B cell (primary cell): ENCODE data around the gene ACR. TPM values are rescaled to one million over a fixed set of nuclear protein-coding genes. Genes with fewer than 3 reads are reported as not detected.

ENCODE experiments used
- ATAC-seq: fragments of 200-7000 bp; cut with Tn5 transposase; one replicate; pipeline ENCODE4 v1.10.0; 2021; ENCODE audit warnings: low read depth, mild to moderate bottlenecking, moderate number of reproducible peaks, moderate library complexity
- CTCF ChIA-PET: fragments of 350-600 bp; sonication (Branson Sonifier 250); formaldehyde crosslinking; loops from one replicate; lab custom pipeline; 2021; ENCODE audit warnings: antibody characterized with exemption, inconsistent platforms; lab: Charles Lee
- POLR2A ChIA-PET: fragments of 350-600 bp; sonication (Branson Sonifier 250); formaldehyde crosslinking; loops from one replicate; lab custom pipeline; 2021; ENCODE audit warnings: antibody characterized with exemption; lab: Charles Lee
- DNase-seq: peaks from one replicate; pipeline ENCODE4 v3.0.0; 2013
- H2AFZ ChIP-seq: 2 replicates; pipeline ENCODE4 v1.6.1; 2012; ENCODE audit warnings: mild to moderate bottlenecking, low read depth, low read length; ENCODE audit not compliant: insufficient read depth, poor library complexity, severe bottlenecking
- H3K27ac ChIP-seq, 2 donors: 1 replicate in 1 of 2; 2 replicates in 1 of 2; pipeline ENCODE4 v1.5.1; 2012 to 2013; ENCODE audit warnings: low read length in 2 of 2, mild to moderate bottlenecking in 2 of 2, moderate library complexity in 1 of 2
- H3K27me3 ChIP-seq, 4 experiments: fragments of 200-600 bp in 1 of 4; sonication (generic) in 1 of 4; replicated peaks in 1 of 4; 1 replicate in 2 of 4; 2 replicates in 2 of 4; pipeline versions ENCODE4 v1.6.1 to v1.7.0; 2013 to 2016; ENCODE audit warnings: low read length in 3 of 4, mild to moderate bottlenecking in 2 of 4, mixed read lengths in 1 of 4, moderate library complexity in 1 of 4; ENCODE audit not compliant: insufficient read depth in 4 of 4, control insufficient read depth in 3 of 4; ENCODE audit errors: control extremely low read depth in 1 of 4
- H3K36me3 ChIP-seq, 2 experiments: replicated peaks in 1 of 2; 1 replicate in 1 of 2; 2 replicates in 1 of 2; pipeline versions ENCODE4 v1.6.1 to v1.7.1; 2013; ENCODE audit warnings: low read length in 1 of 2; ENCODE audit not compliant: insufficient read depth in 2 of 2, control insufficient read depth in 1 of 2; ENCODE audit errors: control extremely low read depth in 1 of 2, extremely low read depth in 1 of 2
- H3K4me1 ChIP-seq, 2 donors: fragments of 200-600 bp in 1 of 2; sonication (generic) in 1 of 2; 1 replicate in 1 of 2; 2 replicates in 1 of 2; pipeline versions ENCODE4 v1.5.1 to v1.6.1; 2013 to 2017; ENCODE audit warnings: low read length in 2 of 2; ENCODE audit not compliant: control insufficient read depth in 2 of 2, insufficient read depth in 2 of 2
- H3K4me2 ChIP-seq: replicated peaks from 2 replicates; pipeline ENCODE3; 2012; ENCODE audit warnings: mild to moderate bottlenecking, low read depth, low read length; ENCODE audit not compliant: poor library complexity, severe bottlenecking
- H3K4me3 ChIP-seq, 5 experiments: fragments of 200-600 bp in 1 of 5; sonication (generic) in 1 of 5; 1 replicate in 3 of 5; 2 replicates in 2 of 5; pipeline versions ENCODE4 v1.5.1 to v1.7.0; 2011 to 2016; ENCODE audit warnings: low read length in 4 of 5, mild to moderate bottlenecking in 4 of 5, low read depth in 2 of 5, control low read depth in 1 of 5, moderate library complexity in 1 of 5; ENCODE audit not compliant: insufficient read depth in 1 of 5; ENCODE audit errors: control extremely low read depth in 1 of 5, extremely low read depth in 1 of 5
- H3K79me2 ChIP-seq: fragments of 200-600 bp; sonication (generic); one replicate; pipeline ENCODE4 v1.6.0; 2016; ENCODE audit warnings: low read length; ENCODE audit not compliant: control insufficient read depth, insufficient read depth
- H3K9ac ChIP-seq: fragments of 200-600 bp; sonication (generic); 2 replicates; pipeline ENCODE4 v1.6.1; 2017; ENCODE audit warnings: mild to moderate bottlenecking, low read length, moderate library complexity
- H3K9me3 ChIP-seq, 3 donors: one replicate each; pipeline versions ENCODE4 v1.6.1 to v1.7.1; 2013; ENCODE audit warnings: low read length in 2 of 3; ENCODE audit not compliant: control insufficient read depth in 2 of 3, insufficient read depth in 1 of 3; ENCODE audit errors: control extremely low read depth in 1 of 3
- H4K20me1 ChIP-seq: 2 replicates; pipeline ENCODE4 v1.6.0; 2012; ENCODE audit warnings: mild to moderate bottlenecking, low read length; ENCODE audit not compliant: insufficient read depth, control insufficient read depth, poor library complexity, severe bottlenecking
- H3K27ac Mint-ChIP-seq: one replicate; pipeline ENCODE4 v1.8.0; 2021; ENCODE audit warnings: mixed read lengths
- H3K27me3 Mint-ChIP-seq: one replicate; pipeline ENCODE4 v1.8.0; 2021; ENCODE audit warnings: mixed read lengths
- H3K4me1 Mint-ChIP-seq: one replicate; pipeline ENCODE4 v1.8.0; 2021; ENCODE audit warnings: mixed read lengths
- H3K4me3 Mint-ChIP-seq: one replicate; pipeline ENCODE4 v1.8.0; 2021; ENCODE audit warnings: mixed read lengths
- H3K9me3 Mint-ChIP-seq: one replicate; pipeline ENCODE4 v1.8.0; 2022; ENCODE audit warnings: mixed read lengths; ENCODE audit not compliant: insufficient read depth
- EZH2 ChIP-seq: IDR thresholded peaks from 2 replicates; pipeline ENCODE4 v1.6.1; 2012; ENCODE audit warnings: borderline replicate concordance, low read depth, mild to moderate bottlenecking, moderate library complexity, low read length; ENCODE audit not compliant: insufficient read depth, poor library complexity, severe bottlenecking
- WGBS: methylation state at CpG from one replicate; pipeline ENCODE4 v1.1.5; 2013; ENCODE audit warnings: missing lambda C conversion rate; ENCODE audit not compliant: insufficient coverage; 5-methylcytosine and 5-hydroxymethylcytosine counted together
- intact Hi-C: fragments of 100-400 bp; cut with micrococcal nuclease; formaldehyde crosslinking; loops from one replicate; pipeline ENCODE4 v1.10.0; 2022
- polyA plus RNA-seq: library from polyadenylated mRNA; depleted of rRNA; stranded (reverse); fragments of >200 nt; gene quantifications from 2 replicates; pipeline ENCODE4 v1.2.3, GENCODE V29; 2012
- total RNA-seq, 2 donors: library from RNA; stranded (reverse); fragments of 120-200 nt in 1 of 2; gene quantifications; 1 replicate in 1 of 2; 2 replicates in 1 of 2; pipeline versions ENCODE4 v1.2.3 to v1.2.4, GENCODE V29; 2013 to 2022
- TF ChIP-seq, protein P1 (sequence below): fragments of 200-600 bp; IDR thresholded peaks from one replicate; pipeline ENCODE4 v1.8.0; 2022; ENCODE audit warnings: antibody characterized with exemption, mild to moderate bottlenecking

ACR gene
- total and polyA plus RNA-seq, 2 donors (not counting 1 experiment from before 2014, with no cell fraction given), result not detected

DNA sequence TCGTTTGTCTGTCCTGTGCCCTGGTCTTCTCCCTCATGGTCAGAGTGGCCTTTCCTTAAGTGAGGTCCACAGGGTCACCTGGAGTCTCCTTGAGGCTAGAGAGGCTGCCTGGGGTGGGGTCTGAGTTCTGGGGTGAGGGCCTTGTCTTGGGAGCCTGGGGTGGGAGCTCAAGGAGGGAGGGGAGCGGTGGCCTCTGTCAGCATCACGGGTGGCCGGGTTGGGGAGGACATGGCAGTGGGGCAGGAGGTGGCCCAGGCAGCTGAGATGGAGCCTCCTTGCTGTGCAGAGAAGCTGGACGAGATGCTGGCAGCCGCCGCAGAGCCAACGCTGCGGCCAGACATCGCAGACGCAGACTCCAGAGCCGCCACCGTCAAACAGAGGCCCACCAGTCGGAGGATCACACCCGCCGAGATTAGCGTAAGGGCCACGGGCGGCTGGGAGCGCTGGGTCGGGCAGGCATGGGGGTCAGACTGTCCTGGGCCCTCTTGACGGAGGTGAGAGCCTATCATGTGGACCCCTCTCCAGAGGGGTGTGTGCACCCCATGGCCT lies 23.3 kb upstream of the ACR start:
- Histone ChIP-seq H2AFZ (no peak overlapping the region), H3K4me1 (no peaks in the 10 kb centered on the region), H3K36me3 (no peaks in the 10 kb centered on the region), H3K9me3 (peaks cover 0 to 4% (median 0%) of the 10 kb centered on the region in 3 donors), H4K20me1 (no peaks in the 10 kb centered on the region), H3K9ac (no peak overlapping the region), H3K27me3 (no peaks in the 10 kb centered on the region), H3K27ac (no peak overlapping the region), H3K4me3 (no peak overlapping the region), H3K4me2 (no peak overlapping the region), H3K79me2 (no peaks in the 10 kb centered on the region)
- Mint-ChIP-seq H3K27me3 (peaks cover 18% of the 10 kb centered on the region), H3K4me1 (no peaks in the 10 kb centered on the region), H3K4me3 (no peak overlapping the region), H3K9me3 (peaks cover 4% of the 10 kb centered on the region), H3K27ac (no peak overlapping the region)
- no peak for TF ChIP-seq EZH2
- TF ChIP-seq, protein P1, sequence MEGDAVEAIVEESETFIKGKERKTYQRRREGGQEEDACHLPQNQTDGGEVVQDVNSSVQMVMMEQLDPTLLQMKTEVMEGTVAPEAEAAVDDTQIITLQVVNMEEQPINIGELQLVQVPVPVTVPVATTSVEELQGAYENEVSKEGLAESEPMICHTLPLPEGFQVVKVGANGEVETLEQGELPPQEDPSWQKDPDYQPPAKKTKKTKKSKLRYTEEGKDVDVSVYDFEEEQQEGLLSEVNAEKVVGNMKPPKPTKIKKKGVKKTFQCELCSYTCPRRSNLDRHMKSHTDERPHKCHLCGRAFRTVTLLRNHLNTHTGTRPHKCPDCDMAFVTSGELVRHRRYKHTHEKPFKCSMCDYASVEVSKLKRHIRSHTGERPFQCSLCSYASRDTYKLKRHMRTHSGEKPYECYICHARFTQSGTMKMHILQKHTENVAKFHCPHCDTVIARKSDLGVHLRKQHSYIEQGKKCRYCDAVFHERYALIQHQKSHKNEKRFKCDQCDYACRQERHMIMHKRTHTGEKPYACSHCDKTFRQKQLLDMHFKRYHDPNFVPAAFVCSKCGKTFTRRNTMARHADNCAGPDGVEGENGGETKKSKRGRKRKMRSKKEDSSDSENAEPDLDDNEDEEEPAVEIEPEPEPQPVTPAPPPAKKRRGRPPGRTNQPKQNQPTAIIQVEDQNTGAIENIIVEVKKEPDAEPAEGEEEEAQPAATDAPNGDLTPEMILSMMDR, result no peak
- ChIA-PET CTCF (no interaction called here), POLR2A (no interaction called here)
- ATAC-seq (no peak), DNase-seq (no peak)
- WGBS, result 95% methylated on average over 22 of the region's 22 CpGs
- intact Hi-C loops, result no loop called here

DNA sequence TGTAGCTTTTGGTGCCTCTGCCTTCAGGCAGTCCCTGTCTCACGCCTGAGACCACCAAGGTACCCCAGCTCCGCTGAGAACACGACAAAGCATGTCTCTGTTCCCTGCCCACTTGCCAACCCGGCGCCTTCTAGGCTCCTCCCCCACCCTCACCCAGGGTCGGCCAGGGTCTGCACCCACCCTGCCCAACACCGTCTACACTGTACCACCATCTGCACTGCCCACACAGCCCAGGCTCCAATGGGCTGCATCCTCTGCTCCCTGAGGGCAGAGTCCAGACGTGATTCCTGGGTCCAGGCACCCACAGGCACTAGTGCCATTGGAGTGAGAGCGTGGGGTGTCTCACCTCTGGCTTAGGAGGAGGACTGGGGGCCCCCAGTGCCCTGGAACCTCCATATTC lies 22.8 kb upstream of the ACR start:
- Histone ChIP-seq H3K4me1 (no peaks in the 10 kb centered on the region), H3K9me3 (peaks cover 0 to 4% (median 0%) of the 10 kb centered on the region in 3 donors), H3K4me3 (no peak overlapping the region), H3K79me2 (no peaks in the 10 kb centered on the region), H3K27me3 (no peaks in the 10 kb centered on the region), H3K4me2 (no peak overlapping the region), H4K20me1 (no peaks in the 10 kb centered on the region), H3K27ac (no peak overlapping the region), H3K9ac (no peak overlapping the region), H2AFZ (no peak overlapping the region), H3K36me3 (no peaks in the 10 kb centered on the region)
- Mint-ChIP-seq H3K4me1 (no peaks in the 10 kb centered on the region), H3K27ac (no peak overlapping the region), H3K4me3 (no peak overlapping the region), H3K27me3 (peaks cover 18% of the 10 kb centered on the region), H3K9me3 (peaks cover 4% of the 10 kb centered on the region)
- intact Hi-C loops, result no loop called here
- POLR2A ChIA-PET, result no interaction called here
- DNase-seq, result no peak
- no peak for TF ChIP-seq EZH2
- TF ChIP-seq, protein P1, result no peak
- CTCF ChIA-PET, result no interaction called here
- WGBS, result 85% methylated on average over 8 of the region's 9 CpGs
- no peak for ATAC-seq
